SK-N-MC (cell line): ENCODE data around the gene CFHR4.

ENCODE experiments used
- EZH2 ChIP-seq: fragments of 200-600 bp; sonication (generic); IDR thresholded peaks from one replicate; pipeline ENCODE4 v1.6.1; 2017; ENCODE audit warnings: antibody characterized with exemption
- POLR2AphosphoS5 ChIP-seq: IDR thresholded peaks from 2 replicates; pipeline ENCODE4 v1.6.1; 2012; ENCODE audit warnings: mild to moderate bottlenecking, low read depth, low read length, borderline replicate concordance

- no peak for TF ChIP-seq EZH2
- no peak for TF ChIP-seq POLR2AphosphoS5
Observed at GRCh38 chr1:196890668-196891067, 2.8 kb downstream of the CFHR4 start.
